ENCODE data around the gene C4B.
"Not testable (repeated sequence)": the region's sequence is repeated elsewhere in the genome, so short reads cannot be mapped to it uniquely, and the experiment has no call there.

C4B gene

DNA sequence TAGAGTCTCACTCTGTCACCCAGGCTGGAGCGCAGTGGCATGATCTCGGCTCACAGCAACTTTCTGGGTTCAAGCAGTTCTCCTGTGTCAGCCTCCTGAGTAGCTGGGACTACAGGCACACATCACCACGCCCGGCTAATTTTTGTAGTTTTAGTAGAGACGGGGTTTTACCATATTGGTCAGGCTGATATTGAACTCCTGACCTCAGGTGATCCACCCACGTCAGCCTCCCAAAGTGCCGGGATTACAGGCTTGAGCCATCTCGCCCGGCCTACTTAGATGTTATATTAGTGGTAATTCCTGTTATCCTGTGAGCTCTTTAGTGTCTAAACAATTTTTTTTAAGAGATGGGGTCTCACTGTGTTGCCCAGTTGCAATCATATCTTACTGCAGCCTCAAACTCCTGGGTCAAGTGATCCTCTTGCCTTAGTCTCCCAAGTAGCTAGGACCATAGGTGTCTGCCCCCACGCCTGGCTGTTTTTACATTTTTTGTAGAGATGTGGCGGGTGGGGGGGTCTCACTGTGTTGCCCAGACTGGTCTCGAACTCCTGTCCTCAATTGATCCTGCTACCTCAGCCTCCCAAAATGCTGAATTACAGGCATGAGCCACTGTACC is 36.7 kb upstream of the C4B start:
- Histone ChIP-seq H3K36me3 (replicated peaks; ENCODE audit: insufficient read depth, low read length) (no peaks in the 10 kb centered on the region), H3K4me3 (ENCODE audit: low read length) (no peak overlapping the region), H3K4me1 (ENCODE audit: low read length) (no peaks in the 10 kb centered on the region; the same call in 1 of the 2 replicates), H3K27ac (ENCODE audit: low read length) (no peak overlapping the region), H3K27me3 (replicated peaks; ENCODE audit: insufficient read depth, low read length) (no peaks in the 10 kb centered on the region), H3K9me3 (replicated peaks; ENCODE audit: insufficient read depth, low read length) (no peaks in the 10 kb centered on the region), H4K20me1 (ENCODE audit: insufficient read depth, low read length) (no peaks in the 10 kb centered on the region), H2AFZ (ENCODE audit: low read length) (no peak overlapping the region), H3K9me2 (replicated peaks; ENCODE audit: insufficient read depth, low read length) (no peaks in the 10 kb centered on the region), H3F3A (ENCODE audit: insufficient read depth, low read length) (no peaks in the 10 kb centered on the region; the same call in 1 of the 2 replicates), H3K79me2 (ENCODE audit: low read length) (peaks cover 6% of the 10 kb centered on the region), H3K4me2 (ENCODE audit: low read depth, low read length) (no peak overlapping the region), H3K9ac (ENCODE audit: low read length) (no peak overlapping the region)
- DNase-seq, result no peak
- TF ChIP-seq EZH2 (optimal IDR thresholded peaks at IDR 0.05; ENCODE audit: low read depth, low read length), result no peak
- no peak for TF ChIP-seq EZH2phosphoT487 (IDR thresholded peaks at IDR 0.05; ENCODE audit: low read length)
- TF ChIP-seq, protein P1, sequence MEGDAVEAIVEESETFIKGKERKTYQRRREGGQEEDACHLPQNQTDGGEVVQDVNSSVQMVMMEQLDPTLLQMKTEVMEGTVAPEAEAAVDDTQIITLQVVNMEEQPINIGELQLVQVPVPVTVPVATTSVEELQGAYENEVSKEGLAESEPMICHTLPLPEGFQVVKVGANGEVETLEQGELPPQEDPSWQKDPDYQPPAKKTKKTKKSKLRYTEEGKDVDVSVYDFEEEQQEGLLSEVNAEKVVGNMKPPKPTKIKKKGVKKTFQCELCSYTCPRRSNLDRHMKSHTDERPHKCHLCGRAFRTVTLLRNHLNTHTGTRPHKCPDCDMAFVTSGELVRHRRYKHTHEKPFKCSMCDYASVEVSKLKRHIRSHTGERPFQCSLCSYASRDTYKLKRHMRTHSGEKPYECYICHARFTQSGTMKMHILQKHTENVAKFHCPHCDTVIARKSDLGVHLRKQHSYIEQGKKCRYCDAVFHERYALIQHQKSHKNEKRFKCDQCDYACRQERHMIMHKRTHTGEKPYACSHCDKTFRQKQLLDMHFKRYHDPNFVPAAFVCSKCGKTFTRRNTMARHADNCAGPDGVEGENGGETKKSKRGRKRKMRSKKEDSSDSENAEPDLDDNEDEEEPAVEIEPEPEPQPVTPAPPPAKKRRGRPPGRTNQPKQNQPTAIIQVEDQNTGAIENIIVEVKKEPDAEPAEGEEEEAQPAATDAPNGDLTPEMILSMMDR (IDR thresholded peaks at IDR 0.05; ENCODE audit: low read length), result no peak

DNA sequence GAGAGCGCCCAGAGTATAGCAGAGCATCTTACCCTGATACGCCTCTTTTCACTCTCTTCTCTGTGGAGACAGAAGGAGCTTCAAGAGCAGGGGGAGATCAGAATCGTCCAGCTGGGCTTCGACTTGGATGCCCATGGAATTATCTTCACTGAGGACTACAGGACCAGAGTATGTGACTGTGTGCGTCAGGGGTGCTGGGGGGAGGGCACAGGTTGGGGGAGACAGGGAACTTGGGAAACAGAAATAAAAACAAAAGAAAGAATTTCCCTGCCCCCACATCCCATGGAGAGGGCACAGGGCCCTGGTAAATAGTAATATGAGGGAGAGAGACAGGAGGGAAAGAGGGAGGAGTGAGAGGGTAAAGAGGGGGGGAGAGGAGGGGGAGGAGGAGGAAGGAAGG is 35.8 kb upstream of the C4B start:
- no peak overlapping the region for H3K4me3 ChIP-seq (ENCODE audit: low read length)
- TF ChIP-seq EZH2 (optimal IDR thresholded peaks at IDR 0.05; ENCODE audit: low read depth, low read length) (no peak), EZH2phosphoT487 (IDR thresholded peaks at IDR 0.05; ENCODE audit: low read length) (no peak)
- TF ChIP-seq, protein P1 (IDR thresholded peaks at IDR 0.05; ENCODE audit: low read length), result no peak
- H3K9me3 ChIP-seq (replicated peaks; ENCODE audit: insufficient read depth, low read length), result no peaks in the 10 kb centered on the region
- no peak overlapping the region for H3K27ac ChIP-seq (ENCODE audit: low read length)
- H3K36me3 ChIP-seq (replicated peaks; ENCODE audit: insufficient read depth, low read length), result no peaks in the 10 kb centered on the region
- no peaks in the 10 kb centered on the region for H4K20me1 ChIP-seq (ENCODE audit: insufficient read depth, low read length)
- no peaks in the 10 kb centered on the region for H3K27me3 ChIP-seq (replicated peaks; ENCODE audit: insufficient read depth, low read length)
- no peaks in the 10 kb centered on the region for H3F3A ChIP-seq (ENCODE audit: insufficient read depth, low read length)
- no peaks in the 10 kb centered on the region for H3K4me1 ChIP-seq (ENCODE audit: low read length)
- DNase-seq, result no peak
- H3K79me2 ChIP-seq (ENCODE audit: low read length), result no peaks in the 10 kb centered on the region
- H3K4me2 ChIP-seq (ENCODE audit: low read depth, low read length), result no peak overlapping the region
- H3K9me2 ChIP-seq (replicated peaks; ENCODE audit: insufficient read depth, low read length), result no peaks in the 10 kb centered on the region
- H2AFZ ChIP-seq (ENCODE audit: low read length), result no peak overlapping the region
- H3K9ac ChIP-seq (ENCODE audit: low read length), result no peak overlapping the region

DNA sequence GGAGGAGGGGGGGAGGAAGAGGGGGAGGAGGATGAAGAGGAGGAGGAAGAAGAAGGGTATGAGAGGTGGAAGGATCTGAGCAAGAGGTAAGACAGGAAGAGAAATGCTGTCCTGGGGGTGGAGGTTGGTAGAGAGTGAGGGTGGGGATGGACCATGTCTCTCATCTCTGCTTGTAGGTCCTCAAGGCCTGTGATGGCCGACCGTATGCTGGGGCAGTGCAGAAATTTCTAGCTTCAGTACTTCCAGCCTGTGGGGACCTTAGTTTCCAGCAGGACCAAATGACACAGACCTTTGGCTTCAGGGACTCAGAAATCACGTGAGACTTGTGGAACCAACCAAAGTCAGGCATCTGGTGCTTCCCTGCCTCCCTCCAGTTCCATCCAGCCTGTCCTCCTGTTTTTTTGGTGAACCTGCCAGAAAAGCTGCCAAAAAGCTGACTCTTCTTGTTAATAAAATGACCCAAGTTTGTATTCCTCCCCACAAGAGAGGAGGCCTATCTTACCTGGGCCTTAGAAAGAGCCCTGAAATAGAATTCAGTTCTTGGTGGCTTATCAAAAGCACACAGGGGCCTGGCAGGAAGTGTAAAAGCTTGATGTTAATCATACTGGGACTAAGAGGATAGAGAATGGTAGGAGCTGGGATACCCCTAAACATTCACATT is 35.2 kb upstream of the C4B start:
- Histone ChIP-seq H3K36me3 (replicated peaks; ENCODE audit: insufficient read depth, low read length) (no peaks in the 10 kb centered on the region), H3K9ac (ENCODE audit: low read length) (no peak overlapping the region), H3K9me2 (replicated peaks; ENCODE audit: insufficient read depth, low read length) (no peaks in the 10 kb centered on the region), H4K20me1 (ENCODE audit: insufficient read depth, low read length) (no peaks in the 10 kb centered on the region), H3K4me1 (ENCODE audit: low read length) (no peaks in the 10 kb centered on the region), H3K4me3 (ENCODE audit: low read length) (no peak overlapping the region), H3K27ac (ENCODE audit: low read length) (no peak overlapping the region), H2AFZ (ENCODE audit: low read length) (no peak overlapping the region), H3K9me3 (replicated peaks; ENCODE audit: insufficient read depth, low read length) (no peaks in the 10 kb centered on the region), H3F3A (ENCODE audit: insufficient read depth, low read length) (no peaks in the 10 kb centered on the region), H3K4me2 (ENCODE audit: low read depth, low read length) (no peak overlapping the region), H3K79me2 (ENCODE audit: low read length) (no peaks in the 10 kb centered on the region), H3K27me3 (replicated peaks; ENCODE audit: insufficient read depth, low read length) (no peaks in the 10 kb centered on the region)
- TF ChIP-seq EZH2phosphoT487 (IDR thresholded peaks at IDR 0.05; ENCODE audit: low read length) (no peak), EZH2 (optimal IDR thresholded peaks at IDR 0.05; ENCODE audit: low read depth, low read length) (no peak)
- TF ChIP-seq, protein P1 (IDR thresholded peaks at IDR 0.05; ENCODE audit: low read length), result no peak
- peak; percentile 4 for DNase-seq

DNA sequence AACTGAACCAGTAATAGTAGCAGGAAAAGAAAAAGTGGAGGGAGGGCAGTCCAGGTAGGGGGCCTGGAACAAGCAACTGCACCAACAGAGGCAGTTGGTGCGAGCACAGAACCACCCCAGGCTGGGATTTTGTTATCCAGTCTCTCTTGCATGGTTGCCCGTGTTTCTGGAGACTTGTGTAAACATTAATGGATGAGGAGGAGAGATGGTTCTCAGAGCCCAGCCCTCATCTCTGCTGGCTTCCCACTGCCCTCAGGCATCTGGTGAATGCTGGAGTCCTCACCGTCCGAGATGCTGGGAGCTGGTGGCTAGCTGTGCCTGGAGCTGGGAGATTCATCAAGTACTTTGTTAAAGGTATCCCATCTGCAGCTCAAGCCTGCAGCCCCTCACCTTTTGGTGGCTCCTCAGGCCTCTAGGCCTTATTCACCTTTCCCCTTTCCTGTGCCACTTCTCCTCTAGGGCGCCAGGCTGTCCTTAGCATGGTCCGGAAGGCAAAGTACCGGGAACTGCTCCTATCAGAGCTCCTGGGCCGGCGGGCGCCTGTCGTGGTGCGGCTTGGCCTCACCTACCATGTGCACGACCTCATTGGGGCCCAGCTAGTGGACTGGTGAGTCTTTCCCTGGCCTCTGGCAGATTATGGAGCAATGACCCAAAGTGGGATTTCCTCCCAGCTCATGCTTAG is 34.3 kb upstream of the C4B start:
- H3K9ac ChIP-seq (ENCODE audit: low read length); H3K27ac ChIP-seq (ENCODE audit: low read length); H2AFZ ChIP-seq (ENCODE audit: low read length): not testable (repeated sequence)

DNA sequence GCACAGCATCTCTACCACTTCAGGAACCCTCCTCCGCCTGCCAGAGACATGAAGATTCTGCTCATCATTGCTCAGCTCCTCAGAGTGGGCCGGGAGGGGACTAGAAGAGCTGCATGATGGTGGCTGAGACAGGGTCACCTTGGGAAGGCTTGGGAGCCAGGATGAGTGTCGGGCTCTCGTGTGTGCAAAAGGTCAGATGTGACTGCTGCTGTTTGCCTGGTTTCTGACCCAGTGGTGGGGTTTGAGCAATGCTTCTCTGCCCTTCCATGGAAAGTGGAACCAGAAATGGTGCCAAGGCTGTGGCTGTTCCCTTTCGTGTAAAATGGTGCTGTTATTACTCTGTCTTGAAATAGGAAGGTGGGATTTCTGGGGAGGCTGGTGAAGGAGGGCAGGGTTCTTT is 33.6 kb upstream of the C4B start:
- H3K4me3 ChIP-seq (ENCODE audit: low read length); DNase-seq; H3K9me2 ChIP-seq (replicated peaks; ENCODE audit: insufficient read depth, low read length); H3K79me2 ChIP-seq (ENCODE audit: low read length); H2AFZ ChIP-seq (ENCODE audit: low read length); H3K9ac ChIP-seq (ENCODE audit: low read length); H3K36me3 ChIP-seq (replicated peaks; ENCODE audit: insufficient read depth, low read length); H3K27ac ChIP-seq (ENCODE audit: low read length); H3F3A ChIP-seq (ENCODE audit: insufficient read depth, low read length); H3K9me3 ChIP-seq (replicated peaks; ENCODE audit: insufficient read depth, low read length); H4K20me1 ChIP-seq (ENCODE audit: insufficient read depth, low read length); H3K4me1 ChIP-seq (ENCODE audit: low read length); H3K27me3 ChIP-seq (replicated peaks; ENCODE audit: insufficient read depth, low read length); H3K4me2 ChIP-seq (ENCODE audit: low read depth, low read length): not testable (repeated sequence)

More for the DNA sequence above, 34.3 kb upstream of the C4B start:
- DNase-seq; H4K20me1 ChIP-seq (ENCODE audit: insufficient read depth, low read length); H3K9me3 ChIP-seq (replicated peaks; ENCODE audit: insufficient read depth, low read length); H3F3A ChIP-seq (ENCODE audit: insufficient read depth, low read length); H3K27me3 ChIP-seq (replicated peaks; ENCODE audit: insufficient read depth, low read length); H3K9me2 ChIP-seq (replicated peaks; ENCODE audit: insufficient read depth, low read length); H3K4me1 ChIP-seq (ENCODE audit: low read length); H3K4me3 ChIP-seq (ENCODE audit: low read length); H3K79me2 ChIP-seq (ENCODE audit: low read length); H3K4me2 ChIP-seq (ENCODE audit: low read depth, low read length); H3K36me3 ChIP-seq (replicated peaks; ENCODE audit: insufficient read depth, low read length): not testable (repeated sequence)
